GM19035 (cell line): ENCODE data around the gene SFMBT2.

ENCODE experiments used
- ATAC-seq: cut with Tn5 transposase; IDR thresholded peaks from one replicate; pipeline ENCODE4 v1.9.1; 2021; ENCODE audit not compliant: unreplicated experiment

The SFMBT2 gene

DNA sequence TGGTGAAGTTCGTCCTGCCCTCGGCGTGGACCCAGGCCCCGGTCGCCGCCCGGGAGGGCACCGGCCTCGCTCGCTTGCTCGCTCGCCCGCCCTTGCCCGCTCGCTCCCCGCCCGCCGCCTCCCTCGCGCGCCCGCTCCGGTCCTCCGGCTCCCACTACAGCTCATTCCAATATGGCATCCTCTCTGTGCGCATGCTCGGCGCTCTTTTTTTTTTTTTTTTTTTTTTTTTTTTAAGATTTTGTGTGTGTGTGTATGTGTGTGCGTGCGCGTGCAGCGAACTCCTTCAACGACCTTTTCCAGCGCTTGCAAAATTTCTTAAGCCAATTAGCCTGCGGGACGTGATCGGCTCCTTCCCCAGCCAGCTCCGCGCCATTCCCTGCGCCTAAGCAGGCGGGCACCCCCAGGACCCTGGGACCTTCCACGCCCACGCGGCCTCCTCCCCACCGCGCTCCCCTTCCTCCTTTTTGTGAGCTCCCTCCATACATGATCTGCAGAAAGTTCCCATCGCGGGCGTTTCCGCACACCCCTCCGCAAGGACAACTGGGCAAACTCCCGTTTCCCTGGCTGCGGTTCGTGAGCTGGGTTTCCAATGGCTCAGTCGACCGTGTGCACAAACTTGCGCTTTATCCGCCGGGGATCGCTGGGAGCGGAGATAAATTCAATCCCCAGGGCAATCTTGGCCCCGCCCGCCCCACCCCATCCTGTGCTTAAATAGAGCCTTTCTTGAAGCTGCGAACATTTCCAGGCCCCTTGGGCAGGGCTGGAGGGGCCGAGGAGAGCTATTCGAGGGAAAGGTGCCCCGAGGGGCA, at the start of gene SFMBT2:
Gene SFMBT2 (minus strand): TSS at position 173 of the 809 bp plus-strand sequence. CDS start 29,136 bp downstream, outside the sequence.
- ATAC-seq, result peak; percentile 49

DNA sequence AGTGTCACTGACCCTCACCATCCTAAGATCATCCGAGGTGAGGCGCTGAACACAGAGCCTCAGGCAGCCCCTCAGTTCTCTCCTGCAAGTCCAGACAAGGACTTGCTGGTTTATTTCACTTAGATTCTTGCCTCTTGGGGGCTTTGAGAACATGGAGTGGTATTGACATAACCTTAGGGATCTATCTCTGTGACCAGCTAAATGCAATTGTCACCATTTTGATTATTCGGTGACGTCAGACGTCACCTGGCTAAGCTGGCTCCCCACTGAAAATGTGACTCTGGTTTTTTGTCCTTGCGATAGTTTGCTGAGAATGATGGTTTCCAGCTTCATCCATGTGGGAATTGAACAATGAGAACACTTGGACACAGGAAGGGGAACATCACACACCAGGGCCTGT, 49.2 kb upstream of the SFMBT2 start:
- ATAC-seq, result no peak

DNA sequence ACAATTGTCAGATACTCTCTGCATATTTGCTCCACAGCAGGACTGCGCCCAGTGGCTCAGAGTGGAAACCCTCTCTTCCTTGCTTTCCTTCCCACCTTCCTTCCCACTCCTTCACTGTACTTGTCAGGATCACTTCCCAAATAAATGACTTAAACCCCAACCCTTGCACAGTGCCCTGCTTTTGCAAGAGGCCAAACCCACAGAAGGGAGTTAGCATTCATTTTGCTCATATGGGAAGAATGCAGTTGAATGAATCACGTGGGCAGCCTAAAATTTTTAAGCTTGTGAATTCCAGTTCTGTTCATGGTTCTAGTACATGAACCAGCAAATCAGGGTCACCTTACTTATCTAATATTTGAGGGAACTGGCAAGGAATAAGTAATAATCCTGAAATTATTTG, 47.7 kb upstream of the SFMBT2 start:
- no peak for ATAC-seq

DNA sequence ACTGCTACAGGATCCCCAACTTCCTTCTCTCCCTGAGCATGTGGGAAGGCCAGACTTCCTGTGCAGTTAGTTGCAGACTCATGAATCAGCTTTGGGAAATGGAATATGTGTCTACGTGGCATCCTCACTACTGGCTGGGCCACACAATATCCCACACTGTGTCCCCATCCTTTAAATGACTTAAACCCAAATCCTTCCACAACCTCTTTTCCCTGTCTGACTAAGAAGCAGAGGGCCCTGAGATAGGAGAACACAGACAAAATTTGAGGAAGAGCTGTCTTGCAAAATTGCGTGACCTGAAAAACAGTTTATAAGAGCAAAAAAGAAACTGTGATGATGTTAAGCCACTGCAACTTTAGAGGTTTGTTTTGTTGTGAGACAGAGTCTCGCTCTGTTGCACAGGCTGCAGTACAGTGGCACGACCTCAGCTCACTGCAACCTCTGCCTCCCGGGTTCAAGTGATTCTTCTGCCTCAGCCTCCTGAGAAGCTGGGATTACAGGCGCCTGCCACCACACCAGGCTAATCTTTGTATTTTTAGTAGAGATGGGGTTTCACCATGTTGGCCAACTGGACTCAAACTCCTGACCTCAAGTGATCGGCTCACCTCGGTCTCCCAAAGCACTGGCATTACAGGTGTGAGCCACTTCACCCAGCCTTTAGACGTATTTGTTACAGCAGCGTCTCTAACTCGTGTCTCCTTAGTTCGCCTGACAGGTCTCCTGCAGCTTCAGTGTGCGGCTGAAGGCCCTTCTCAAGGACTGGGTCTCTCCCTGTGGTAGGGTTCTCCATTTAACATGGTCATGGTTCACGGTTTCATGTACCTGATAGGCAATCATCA, 46.9 kb upstream of the SFMBT2 start:
- ATAC-seq, result peak; percentile 94

GRCh38 chr10:7449063-7449695, 38.3 kb upstream of the SFMBT2 start:
- ATAC-seq, result no peak

DNA sequence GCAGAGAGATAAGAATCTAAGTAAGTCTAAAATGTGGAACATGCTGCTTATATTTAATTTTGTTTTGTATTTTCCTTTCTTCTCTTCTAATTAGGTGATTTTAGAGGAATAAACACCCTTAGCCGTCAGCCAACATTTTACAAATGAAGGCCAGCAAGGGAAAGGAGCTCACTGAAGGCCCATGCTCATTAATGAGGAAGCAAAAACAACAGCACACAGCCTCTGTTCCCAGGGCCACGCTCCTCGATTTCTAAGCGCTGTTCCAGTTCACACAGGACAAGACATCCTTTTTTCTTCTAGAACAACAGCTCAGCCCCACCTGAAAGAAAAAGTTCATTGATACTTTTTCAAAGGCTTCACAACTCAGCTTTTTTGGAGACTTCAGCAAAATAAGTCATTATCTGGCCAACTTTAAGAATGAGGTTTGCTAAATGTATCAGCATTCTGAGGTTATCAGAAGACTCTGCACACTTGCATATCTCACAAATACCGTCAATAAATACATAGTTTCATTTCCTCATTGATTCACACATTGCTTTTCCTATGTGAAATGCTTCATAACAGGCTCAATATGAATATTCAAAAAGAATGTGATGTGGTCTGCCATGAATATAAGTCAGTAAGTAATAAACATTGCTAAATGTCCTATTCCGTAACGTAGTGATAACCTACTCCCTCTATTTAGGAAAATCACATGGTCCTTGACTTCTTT, 34.8 kb upstream of the SFMBT2 start:
- peak; percentile 77 for ATAC-seq

DNA sequence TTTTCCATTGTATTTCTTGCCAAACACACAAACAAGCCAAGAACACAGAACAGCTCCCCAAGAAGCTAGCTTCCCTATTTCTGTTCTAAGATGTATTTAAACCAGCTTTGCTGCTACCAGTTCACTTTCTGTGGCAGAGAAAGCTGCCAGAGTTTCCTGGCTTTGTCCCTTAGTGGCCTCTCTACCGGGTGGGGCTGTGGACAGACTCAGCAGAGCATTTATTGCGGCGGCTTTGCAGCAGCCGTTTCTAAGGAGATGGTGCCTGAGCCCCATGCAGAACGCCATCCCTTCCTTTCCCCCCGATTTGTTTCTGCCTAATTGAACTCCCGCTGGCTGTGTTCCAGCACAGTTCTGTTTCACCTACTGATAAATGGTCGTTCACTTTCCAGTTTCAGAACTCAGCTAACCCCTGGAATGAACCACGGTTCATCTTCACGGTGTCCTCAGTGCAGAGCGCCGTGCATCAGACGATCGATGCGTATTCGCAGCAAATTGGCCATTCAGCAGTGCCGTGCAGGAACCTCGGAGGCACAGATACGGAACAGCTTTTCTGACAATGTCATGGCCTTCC, 33.8 kb upstream of the SFMBT2 start:
- ATAC-seq, result no peak

DNA sequence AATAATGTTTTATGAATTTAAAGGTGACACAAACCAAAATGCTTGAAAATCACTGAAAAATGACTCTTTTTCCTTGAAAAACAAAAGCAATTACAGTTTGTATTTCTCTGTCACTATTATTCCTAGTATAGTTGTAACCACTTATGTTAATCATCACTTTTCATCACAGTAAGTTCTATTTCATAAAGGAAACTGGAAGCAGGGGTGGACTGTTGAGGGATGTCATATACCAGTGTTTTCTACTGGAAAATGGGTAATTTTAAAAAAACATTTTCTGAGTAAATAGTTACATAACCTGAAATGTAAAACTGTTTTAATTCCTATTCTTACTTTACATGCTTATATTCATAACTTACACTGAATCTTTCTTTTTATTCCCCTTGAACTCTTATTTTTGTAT, 32.2 kb upstream of the SFMBT2 start:
- no peak for ATAC-seq

GRCh38 chr10:7441403-7442147, 30.7 kb upstream of the SFMBT2 start:
- no peak for ATAC-seq

DNA sequence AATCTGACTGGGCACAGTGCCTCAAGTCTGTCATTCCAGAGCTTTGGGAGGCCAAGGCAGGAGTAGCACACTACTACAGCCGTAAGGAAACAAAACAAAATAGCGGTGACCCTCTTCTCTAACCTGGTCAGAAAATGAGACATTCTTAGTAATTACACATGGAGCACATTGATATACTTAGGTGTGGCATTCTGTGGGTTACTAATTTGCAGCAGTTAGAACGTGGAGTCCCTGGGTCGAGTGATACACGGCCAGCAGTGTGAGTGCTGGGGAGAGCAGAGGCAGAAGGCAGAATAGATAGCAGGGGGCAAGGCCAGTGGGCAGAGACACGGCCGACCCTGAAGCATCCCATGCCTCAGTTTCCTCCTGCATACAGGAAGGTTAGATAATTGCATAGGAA, 28.9 kb upstream of the SFMBT2 start:
- no peak for ATAC-seq

GRCh38 chr10:7438196-7438986, 27.6 kb upstream of the SFMBT2 start:
- no peak for ATAC-seq

DNA sequence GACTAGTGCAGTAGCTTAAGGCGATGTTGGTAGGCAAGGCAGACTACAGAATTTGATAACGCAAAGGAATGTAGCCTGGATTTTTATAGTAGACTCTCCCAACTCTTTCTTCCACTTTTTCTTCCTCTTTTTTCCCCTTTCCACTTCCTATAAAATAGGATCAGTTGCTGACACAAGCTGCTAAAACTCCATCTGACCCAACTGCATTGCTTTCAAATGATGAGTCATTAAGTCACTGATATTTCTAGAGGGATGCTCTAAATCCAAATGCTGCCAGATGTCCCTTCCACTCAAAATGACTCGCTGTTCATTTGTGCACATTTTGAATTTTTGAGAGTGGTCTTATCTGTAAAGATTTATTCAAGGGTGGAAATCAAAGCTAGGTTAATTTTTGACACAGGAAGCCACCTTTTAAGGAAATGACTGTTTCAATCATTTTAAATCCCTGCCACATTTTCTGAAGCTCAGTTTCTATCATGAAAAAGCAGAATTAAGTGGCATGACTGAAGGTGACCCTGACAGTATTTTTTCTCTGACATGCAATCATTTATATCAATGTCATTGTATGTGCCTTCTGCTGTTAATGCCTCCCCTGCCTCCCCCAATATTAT, 25.8 kb upstream of the SFMBT2 start:
- no peak for ATAC-seq

DNA sequence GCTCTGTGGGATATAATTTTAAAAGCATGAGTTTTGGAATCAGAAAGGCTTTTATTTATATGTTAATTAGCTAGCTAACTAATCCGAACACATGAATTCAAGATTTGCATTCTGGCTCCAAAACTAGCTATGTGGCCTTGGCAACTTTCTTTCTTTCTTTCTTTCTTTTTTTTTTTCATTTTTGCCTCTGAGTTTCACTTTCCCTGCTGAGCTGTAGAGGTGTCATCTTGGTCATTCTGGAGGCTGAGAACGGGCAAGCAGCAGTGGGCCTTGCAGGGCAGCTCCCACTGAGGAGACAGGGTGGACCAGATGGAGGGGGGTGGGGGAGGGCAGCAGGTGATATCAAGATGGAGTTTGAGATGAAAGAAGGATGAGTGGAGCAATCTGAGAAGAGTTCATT, 24.8 kb upstream of the SFMBT2 start:
- ATAC-seq, result no peak

DNA sequence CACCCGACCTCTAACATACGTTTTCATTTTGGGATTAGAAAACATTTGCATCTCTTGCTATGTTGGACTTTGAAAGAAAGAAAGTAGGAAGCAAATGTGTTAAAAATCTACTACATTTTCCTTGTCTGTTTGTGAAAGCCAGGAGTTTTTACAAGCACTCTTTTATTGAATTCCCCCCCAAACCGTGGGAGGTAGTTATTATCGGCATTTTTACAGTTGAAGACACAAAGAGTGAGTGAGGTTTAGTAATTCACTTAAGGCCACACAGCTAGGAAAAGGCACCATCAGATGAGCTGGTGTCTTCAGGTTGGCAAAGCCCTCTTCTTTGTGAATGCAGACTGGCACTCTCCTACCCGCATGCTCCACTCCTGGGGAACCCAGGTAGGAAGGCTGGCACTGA, 23.5 kb upstream of the SFMBT2 start:
- no peak for ATAC-seq

GRCh38 chr10:7433861-7434260, 23.0 kb upstream of the SFMBT2 start:
- ATAC-seq, result no peak

DNA sequence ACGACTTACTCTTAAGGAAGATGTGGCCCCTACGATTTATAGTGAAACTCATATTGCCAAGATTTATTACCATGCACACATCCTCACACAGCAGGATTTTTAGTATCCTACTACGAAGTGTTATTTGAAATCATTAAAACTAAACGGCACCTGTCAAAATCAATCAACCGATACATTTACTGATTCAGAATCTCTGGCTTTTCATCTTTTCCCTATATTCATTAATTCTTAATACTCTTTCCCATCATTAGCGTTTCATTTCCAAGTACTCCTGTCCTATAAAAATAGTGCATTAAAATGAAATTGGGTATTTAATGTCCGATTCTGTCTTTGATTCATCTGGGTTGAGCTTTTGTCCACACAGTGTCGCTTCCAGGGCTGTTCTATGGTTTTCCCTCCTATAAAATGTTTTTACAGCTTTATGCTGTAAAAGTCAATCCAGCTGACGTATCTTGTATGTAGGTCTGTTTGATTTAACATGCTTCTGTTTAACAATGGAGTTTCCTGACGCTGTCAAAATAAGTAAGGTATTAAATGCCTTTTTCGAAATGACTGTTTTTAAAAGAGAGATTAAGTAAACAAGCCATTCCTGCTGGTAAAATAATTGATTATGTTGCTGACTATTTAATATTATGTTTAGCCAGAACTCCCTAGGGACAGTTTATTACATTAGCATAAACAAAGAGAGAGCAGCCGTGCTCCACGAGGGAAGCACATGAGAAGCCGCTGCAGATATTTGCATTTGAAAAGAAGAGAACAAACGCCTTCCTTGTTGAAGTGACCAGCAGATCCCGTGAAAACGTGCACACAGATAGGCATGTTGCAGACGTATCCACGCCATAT, 22.3 kb upstream of the SFMBT2 start:
- ATAC-seq, result no peak

DNA sequence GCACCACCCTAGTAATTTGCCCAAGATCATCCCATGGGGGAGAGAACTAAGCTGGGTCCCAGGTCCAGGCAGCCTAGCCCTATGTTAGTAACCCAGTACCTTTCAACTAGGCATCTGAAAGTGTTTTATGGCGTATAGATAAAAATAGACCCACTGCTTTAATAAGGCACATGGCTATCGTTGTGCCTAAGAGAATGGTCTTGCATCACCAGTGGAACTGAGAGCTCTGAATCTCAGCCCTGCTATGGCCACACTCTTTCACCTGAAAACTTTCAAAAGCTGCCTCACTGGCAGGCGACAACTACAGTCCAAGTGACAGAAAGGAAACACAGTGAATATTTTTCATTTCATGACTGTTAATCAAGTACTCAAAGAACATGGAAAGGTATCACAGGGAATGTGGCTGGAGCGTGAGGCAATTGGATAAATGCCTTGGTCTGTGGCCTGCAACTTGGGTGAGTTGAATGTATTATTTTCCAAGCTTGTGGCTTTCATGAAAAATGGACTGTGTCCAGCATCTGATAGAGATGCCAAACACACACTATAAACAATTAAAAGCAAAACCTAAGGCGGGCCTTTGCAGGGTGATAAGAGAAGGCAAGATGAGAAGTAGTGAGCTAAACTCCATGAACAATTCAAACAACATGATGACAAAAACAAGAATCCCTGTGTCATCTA, 18.0 kb upstream of the SFMBT2 start:
- no peak for ATAC-seq
